SH-SY5Y (cell line): ENCODE measurements around the gene ZNF135.

ENCODE experiments used
- GATA2 ChIP-seq: IDR thresholded peaks from 2 replicates; pipeline ENCODE4 v1.6.1; 2011; ENCODE audit warnings: mild to moderate bottlenecking, low read depth, low read length
- GATA3 ChIP-seq: IDR thresholded peaks from 2 replicates; pipeline ENCODE4 v1.6.1; 2011; ENCODE audit warnings: low read depth, mild to moderate bottlenecking, low read length, moderate library complexity

Gene ZNF135

GRCh38 chr19:58040751-58041525 is 18.1 kb upstream of the ZNF135 start:
- no peak for TF ChIP-seq GATA2
- no peak for TF ChIP-seq GATA3

- TF ChIP-seq GATA2 (no peak), GATA3 (no peak)
Observed at GRCh38 chr19:58042495-58043340, 16.4 kb upstream of the ZNF135 start.

- TF ChIP-seq GATA3 (no peak), GATA2 (no peak)
Observed at GRCh38 chr19:58044391-58044790, 14.7 kb upstream of the ZNF135 start.

GRCh38 chr19:58044886-58045285 is 14.2 kb upstream of the ZNF135 start:
- TF ChIP-seq GATA3 = no peak
- TF ChIP-seq GATA2 = no peak

GRCh38 chr19:58045411-58046050 is 13.6 kb upstream of the ZNF135 start:
- no peak for TF ChIP-seq GATA3
- TF ChIP-seq GATA2 = no peak

GRCh38 chr19:58046856-58047255 is 12.2 kb upstream of the ZNF135 start:
- TF ChIP-seq GATA3 (no peak), GATA2 (no peak)

GRCh38 chr19:58047672-58048071 is 11.4 kb upstream of the ZNF135 start:
- no peak for TF ChIP-seq GATA3
- no peak for TF ChIP-seq GATA2

- TF ChIP-seq GATA3 (no peak), GATA2 (no peak)
Observed at GRCh38 chr19:58052256-58052655, 6.8 kb upstream of the ZNF135 start.

GRCh38 chr19:58053480-58054156 is 5.5 kb upstream of the ZNF135 start:
- TF ChIP-seq GATA2 (no peak), GATA3 (no peak)

- no peak for TF ChIP-seq GATA3
- no peak for TF ChIP-seq GATA2
Observed at GRCh38 chr19:58054901-58055874, 3.9 kb upstream of the ZNF135 start.

GRCh38 chr19:58056261-58056660 is 2.8 kb upstream of the ZNF135 start:
- TF ChIP-seq GATA2 (no peak), GATA3 (no peak)

GRCh38 chr19:58056861-58057260 is 2.2 kb upstream of the ZNF135 start:
- TF ChIP-seq GATA3 = no peak
- no peak for TF ChIP-seq GATA2

GRCh38 chr19:58058467-58058866 is 615 bp upstream of the ZNF135 start:
- TF ChIP-seq GATA3 (no peak), GATA2 (no peak)
